ENCODE data around the gene DTD1.

The DTD1 gene

GRCh38 chr20:18715564-18715963 is 127.7 kb downstream of the DTD1 start:
- Histone ChIP-seq H3K9me3 (peaks cover 2% of the 10 kb centered on the region), H3K27me3 (no peaks in the 10 kb centered on the region), H3K4me2 (no peak overlapping the region), H3K27ac (no peak overlapping the region), H4K20me1 (no peaks in the 10 kb centered on the region), H3K36me3 (no peaks in the 10 kb centered on the region), H3K9ac (no peak overlapping the region), H3K4me3 (no peak overlapping the region), H3K4me1 (no peaks in the 10 kb centered on the region)
- no peak for TF ChIP-seq Cebpa-rat (IDR thresholded peaks at IDR 0.05)

DNA sequence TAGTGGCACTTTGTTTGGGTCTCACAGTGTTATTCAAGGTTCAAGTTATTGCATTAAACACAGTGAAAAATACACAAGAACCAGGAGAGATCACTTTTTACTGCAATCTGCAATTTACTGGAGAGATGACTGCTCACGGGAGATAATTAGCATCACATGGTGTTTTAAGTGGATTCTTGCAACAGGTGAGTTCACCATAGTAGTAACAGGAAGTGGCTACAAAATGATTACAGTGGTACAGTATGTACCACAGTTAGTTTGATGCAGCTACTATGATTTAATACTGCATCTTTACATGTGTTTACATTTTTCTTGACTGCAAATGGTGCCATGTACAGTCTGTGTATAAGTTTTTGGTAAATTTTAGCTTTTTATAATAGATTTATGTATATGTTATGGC is 129.2 kb downstream of the DTD1 start:
- Histone ChIP-seq H3K27me3 (no peaks in the 10 kb centered on the region), H3K4me1 (peaks cover 6% of the 10 kb centered on the region; the same call in 1 of the 2 replicates), H3K27ac (no peak overlapping the region), H4K20me1 (no peaks in the 10 kb centered on the region), H3K4me2 (no peak overlapping the region), H3K4me3 (no peak overlapping the region), H3K9ac (no peak overlapping the region), H3K36me3 (no peaks in the 10 kb centered on the region), H3K9me3 (peaks cover 9% of the 10 kb centered on the region)
- no peak for TF ChIP-seq Cebpa-rat (IDR thresholded peaks at IDR 0.05)

DNA sequence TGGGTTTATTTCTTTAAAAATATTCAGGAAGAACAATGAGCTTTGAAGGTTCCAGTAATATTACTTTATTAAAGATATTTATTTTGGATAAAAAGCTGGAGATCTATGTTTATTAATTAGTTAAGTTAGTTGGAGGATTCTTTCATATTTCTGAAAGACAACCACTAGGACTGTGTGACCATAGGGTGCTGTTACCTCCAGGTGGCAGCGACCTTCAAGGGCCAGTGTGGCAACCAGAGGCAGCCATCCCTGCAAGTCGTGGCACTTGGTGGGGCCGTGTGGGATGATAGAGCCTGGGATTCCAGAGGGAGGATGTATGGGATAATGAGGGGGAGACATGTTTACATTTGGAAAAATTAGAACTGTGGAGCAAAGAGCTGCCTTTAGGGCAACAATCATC is 130.3 kb downstream of the DTD1 start:
- Histone ChIP-seq H3K27ac (no peak overlapping the region), H3K4me1 (peaks cover 6% of the 10 kb centered on the region; the same call in 1 of the 2 replicates), H3K9ac (no peak overlapping the region), H3K4me3 (no peak overlapping the region), H4K20me1 (no peaks in the 10 kb centered on the region), H3K27me3 (no peaks in the 10 kb centered on the region), H3K9me3 (peaks cover 9% of the 10 kb centered on the region), H3K4me2 (no peak overlapping the region), H3K36me3 (no peaks in the 10 kb centered on the region)
- TF ChIP-seq Cebpa-rat (IDR thresholded peaks at IDR 0.05) = no peak

- Histone ChIP-seq H3K4me1 (peaks cover 6% of the 10 kb centered on the region; the same call in 1 of the 2 replicates), H3K36me3 (no peaks in the 10 kb centered on the region), H3K9ac (no peak overlapping the region), H3K4me3 (no peak overlapping the region), H3K9me3 (peaks cover 9% of the 10 kb centered on the region), H3K27ac (no peak overlapping the region), H3K27me3 (no peaks in the 10 kb centered on the region), H3K4me2 (no peak overlapping the region), H4K20me1 (no peaks in the 10 kb centered on the region)
- no peak for TF ChIP-seq Cebpa-rat (IDR thresholded peaks at IDR 0.05)
These were observed 131.6 kb downstream of the DTD1 start for GRCh38 chr20:18719426-18719825.

GRCh38 chr20:18721551-18722115 is 133.8 kb downstream of the DTD1 start:
- no peak overlapping the region for H3K9ac ChIP-seq
- TF ChIP-seq Cebpa-rat (IDR thresholded peaks at IDR 0.05) = no peak
- H3K4me1 ChIP-seq = peaks cover 7% of the 10 kb centered on the region
- no peak overlapping the region for H3K4me3 ChIP-seq
- H3K9me3 ChIP-seq = peaks cover 9% of the 10 kb centered on the region
- no peaks in the 10 kb centered on the region for H3K27me3 ChIP-seq
- no peaks in the 10 kb centered on the region for H4K20me1 ChIP-seq
- H3K27ac ChIP-seq = no peak overlapping the region
- no peaks in the 10 kb centered on the region for H3K36me3 ChIP-seq
- no peak overlapping the region for H3K4me2 ChIP-seq

DNA sequence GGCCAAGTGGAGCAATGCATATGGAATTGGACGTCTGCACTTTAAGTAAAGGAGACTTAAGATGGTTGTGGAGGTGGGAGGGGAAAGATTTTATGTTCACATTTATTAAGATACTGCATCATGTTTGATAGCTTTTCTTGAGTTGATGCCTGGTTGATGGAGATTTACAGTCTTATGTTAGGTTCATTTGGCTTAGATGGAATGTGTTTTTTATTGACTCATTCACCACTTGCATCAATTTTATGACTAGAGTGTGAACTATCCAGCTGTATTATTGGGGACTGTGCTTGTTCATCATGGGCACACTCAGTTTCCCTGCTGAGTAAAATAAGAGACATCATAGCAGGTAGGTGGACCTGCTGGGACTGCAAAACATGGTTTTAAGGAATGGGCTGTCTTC is 134.5 kb downstream of the DTD1 start:
- no peaks in the 10 kb centered on the region for H3K27me3 ChIP-seq
- no peak overlapping the region for H3K9ac ChIP-seq
- peaks cover 15% of the 10 kb centered on the region for H3K4me1 ChIP-seq
- no peak overlapping the region for H3K4me2 ChIP-seq
- peaks cover 9% of the 10 kb centered on the region for H3K9me3 ChIP-seq
- TF ChIP-seq Cebpa-rat (IDR thresholded peaks at IDR 0.05) = no peak
- H4K20me1 ChIP-seq = no peaks in the 10 kb centered on the region
- H3K4me3 ChIP-seq = no peak overlapping the region
- no peak overlapping the region for H3K27ac ChIP-seq
- no peaks in the 10 kb centered on the region for H3K36me3 ChIP-seq

GRCh38 chr20:18724077-18724476 is 136.2 kb downstream of the DTD1 start:
- Histone ChIP-seq H3K36me3 (no peaks in the 10 kb centered on the region), H4K20me1 (peaks cover 14% of the 10 kb centered on the region), H3K9me3 (peaks cover 9% of the 10 kb centered on the region), H3K27me3 (no peaks in the 10 kb centered on the region), H3K4me2 (no peak overlapping the region), H3K4me1 (peaks cover 32% of the 10 kb centered on the region), H3K4me3 (no peak overlapping the region), H3K27ac (no peak overlapping the region), H3K9ac (no peak overlapping the region)
- no peak for TF ChIP-seq Cebpa-rat (IDR thresholded peaks at IDR 0.05)

GRCh38 chr20:18724788-18725464 is 137.1 kb downstream of the DTD1 start:
- no peak overlapping the region for H3K4me3 ChIP-seq
- H4K20me1 ChIP-seq = peaks cover 15% of the 10 kb centered on the region
- H3K9ac ChIP-seq = no peak overlapping the region
- H3K27ac ChIP-seq = no peak overlapping the region
- no peaks in the 10 kb centered on the region for H3K27me3 ChIP-seq
- H3K4me1 ChIP-seq = peaks cover 40% of the 10 kb centered on the region
- no peaks in the 10 kb centered on the region for H3K36me3 ChIP-seq
- peaks cover 9% of the 10 kb centered on the region for H3K9me3 ChIP-seq
- H3K4me2 ChIP-seq = no peak overlapping the region
- no peak for TF ChIP-seq Cebpa-rat (IDR thresholded peaks at IDR 0.05)

DNA sequence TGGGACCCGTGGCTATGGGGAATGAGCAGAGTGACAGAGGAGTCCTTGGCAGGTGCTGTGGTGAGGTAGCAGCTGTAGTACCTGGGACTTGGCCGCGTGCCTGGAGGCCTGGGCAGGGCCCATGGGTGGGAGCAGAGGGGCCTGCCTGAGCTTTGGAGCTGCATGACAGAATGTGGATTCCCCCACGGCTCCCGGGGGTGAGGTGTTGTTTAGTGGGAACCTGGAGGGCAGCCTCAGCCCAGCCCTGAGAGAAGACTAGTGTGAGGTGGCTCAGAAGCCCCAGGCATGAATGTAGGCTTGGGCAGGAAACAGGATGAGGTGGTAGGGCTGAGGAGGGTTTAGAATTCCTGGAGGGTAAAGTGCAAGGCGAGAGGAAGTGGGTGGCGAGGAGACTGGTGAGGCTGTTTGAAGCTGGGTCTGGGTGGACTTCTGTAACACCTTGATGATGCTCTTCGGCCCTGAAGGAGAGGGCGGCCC is 139.2 kb downstream of the DTD1 start:
- H3K27me3 ChIP-seq = no peaks in the 10 kb centered on the region
- H3K36me3 ChIP-seq = no peaks in the 10 kb centered on the region
- peaks cover 15% of the 10 kb centered on the region for H4K20me1 ChIP-seq
- H3K4me3 ChIP-seq = no peak overlapping the region
- peak overlapping the region; percentile 93 for H3K4me2 ChIP-seq
- no peak overlapping the region; the same call in 1 of the 2 replicates for H3K27ac ChIP-seq
- H3K4me1 ChIP-seq = peaks cover 46% of the 10 kb centered on the region
- no peak overlapping the region for H3K9ac ChIP-seq
- no peaks in the 10 kb centered on the region for H3K9me3 ChIP-seq
- no peak for TF ChIP-seq Cebpa-rat (IDR thresholded peaks at IDR 0.05)

- H3K4me3 ChIP-seq = peak overlapping the region; percentile 51
- no peak overlapping the region for H3K9ac ChIP-seq
- no peaks in the 10 kb centered on the region for H3K36me3 ChIP-seq
- H3K4me2 ChIP-seq = peak overlapping the region; percentile 93
- no peaks in the 10 kb centered on the region for H3K27me3 ChIP-seq
- peaks cover 46% of the 10 kb centered on the region for H3K4me1 ChIP-seq
- TF ChIP-seq Cebpa-rat (IDR thresholded peaks at IDR 0.05) = no peak
- peak overlapping the region; percentile 48 for H3K27ac ChIP-seq
- H3K9me3 ChIP-seq = no peaks in the 10 kb centered on the region
- peaks cover 15% of the 10 kb centered on the region for H4K20me1 ChIP-seq
These were observed 140.5 kb downstream of the DTD1 start for GRCh38 chr20:18728165-18728869.

All from BLaER1 (cell line).